HEK293 (cell line): Measurements from ENCODE around the gene FXYD5.

Source experiments
- CTCF ChIA-PET: fragments of 350-600 bp; formaldehyde crosslinking; extraction: SDS; loops from one replicate; lab custom pipeline; 2021; ENCODE audit warnings: antibody characterized with exemption; lab: Yijun Ruan, JAX
- POLR2A ChIA-PET: fragments of 300-600 bp; formaldehyde crosslinking; extraction: SDS; loops from one replicate; lab custom pipeline; 2020; ENCODE audit warnings: antibody characterized with exemption, inconsistent platforms; lab: Yijun Ruan, JAX
- H3K27ac ChIP-seq: fragments of 200-500 bp; sonication (Bioruptor generic); 2 replicates; pipeline ENCODE4 v1.5.1; 2014; ENCODE audit warnings: low read depth, low read length, control low read depth, inconsistent platforms; ENCODE audit errors: extremely low read depth
- H3K36me3 ChIP-seq, 2 experiments: fragments of 200-500 bp in 1 of 2; sonication (Bioruptor generic) in 1 of 2; 1 replicate in 1 of 2; 2 replicates in 1 of 2; pipeline ENCODE4 v1.5.1; 2014 to 2017; ENCODE audit warnings: inconsistent platforms in 2 of 2, low read length in 2 of 2; ENCODE audit not compliant: control insufficient read depth in 2 of 2, insufficient read depth in 1 of 2
- H3K4me1 ChIP-seq: fragments of 200-500 bp; sonication (Bioruptor generic); 2 replicates; pipeline ENCODE4 v1.5.1; 2014; ENCODE audit warnings: mild to moderate bottlenecking, low read length, inconsistent platforms; ENCODE audit not compliant: control insufficient read depth, insufficient read depth
- H3K4me3 ChIP-seq: 2 replicates; pipeline ENCODE4 v1.5.1; 2011; ENCODE audit warnings: low read depth, mild to moderate bottlenecking, control low read depth, low read length, moderate library complexity
- H3K9me3 ChIP-seq: fragments of 200-500 bp; sonication (Bioruptor generic); 2 replicates; pipeline ENCODE4 v1.5.1; 2014; ENCODE audit warnings: low read depth, low read length, inconsistent platforms; ENCODE audit not compliant: control insufficient read depth, insufficient read depth
- GLI4 ChIP-seq: fragments of 450-650 bp; formaldehyde crosslinking; IDR thresholded peaks from 2 replicates; pipeline ENCODE4 v1.5.1; 2016; ENCODE audit warnings: missing biosample characterization, missing genetic modification characterization
- REPIN1 ChIP-seq: fragments of 450-650 bp; formaldehyde crosslinking; IDR thresholded peaks from 2 replicates; pipeline ENCODE4 v1.5.1; 2017; ENCODE audit warnings: missing biosample characterization, missing genetic modification characterization, low read depth
- ZBTB1 ChIP-seq: fragments of 450-650 bp; formaldehyde crosslinking; IDR thresholded peaks from 2 replicates; pipeline ENCODE4 v1.5.1; 2016; ENCODE audit warnings: missing biosample characterization, missing genetic modification characterization
- ZFP37 ChIP-seq: fragments of 450-650 bp; formaldehyde crosslinking; IDR thresholded peaks from 2 replicates; pipeline ENCODE4 v1.5.1; 2016; ENCODE audit warnings: missing biosample characterization, missing genetic modification characterization
- ZNF133 ChIP-seq: fragments of 450-650 bp; formaldehyde crosslinking; IDR thresholded peaks from 2 replicates; pipeline ENCODE4 v1.5.1; 2016; ENCODE audit warnings: missing biosample characterization, missing genetic modification characterization
- ZNF146 ChIP-seq: fragments of 450-650 bp; formaldehyde crosslinking; IDR thresholded peaks from 2 replicates; pipeline ENCODE4 v1.5.1; 2016; ENCODE audit warnings: missing biosample characterization, missing genetic modification characterization
- ZNF19 ChIP-seq: fragments of 450-650 bp; formaldehyde crosslinking; IDR thresholded peaks from 2 replicates; pipeline ENCODE4; 2016; ENCODE audit warnings: missing biosample characterization, missing genetic modification characterization, low read depth
- ZNF302 ChIP-seq: fragments of 450-650 bp; formaldehyde crosslinking; IDR thresholded peaks from 2 replicates; pipeline ENCODE4 v1.5.1; 2016; ENCODE audit warnings: missing biosample characterization, missing genetic modification characterization, low read depth
- ZNF311 ChIP-seq: fragments of 450-650 bp; formaldehyde crosslinking; IDR thresholded peaks from 2 replicates; pipeline ENCODE4 v1.5.1; 2017; ENCODE audit warnings: missing biosample characterization, missing genetic modification characterization, borderline replicate concordance
- ZNF404 ChIP-seq: fragments of 450-650 bp; formaldehyde crosslinking; IDR thresholded peaks from 2 replicates; pipeline ENCODE4 v1.5.1; 2017; ENCODE audit warnings: missing biosample characterization, missing genetic modification characterization
- ZNF433 ChIP-seq: fragments of 450-650 bp; formaldehyde crosslinking; IDR thresholded peaks from 2 replicates; pipeline ENCODE4 v1.5.1; 2016; ENCODE audit warnings: missing biosample characterization, missing genetic modification characterization, low read depth
- ZNF521 ChIP-seq: fragments of 450-650 bp; formaldehyde crosslinking; IDR thresholded peaks from 2 replicates; pipeline ENCODE4 v1.5.1; 2017; ENCODE audit warnings: missing biosample characterization, mild to moderate bottlenecking, missing genetic modification characterization
- ZNF558 ChIP-seq: fragments of 450-650 bp; formaldehyde crosslinking; IDR thresholded peaks from 2 replicates; pipeline ENCODE4 v1.5.1; 2016; ENCODE audit warnings: missing biosample characterization, missing genetic modification characterization
- ZNF585B ChIP-seq: fragments of 450-650 bp; formaldehyde crosslinking; IDR thresholded peaks from 2 replicates; pipeline ENCODE4 v1.5.1; 2016; ENCODE audit warnings: missing biosample characterization, missing genetic modification characterization
- ZNF629 ChIP-seq: fragments of 450-650 bp; formaldehyde crosslinking; IDR thresholded peaks from 2 replicates; pipeline ENCODE4 v1.5.1; 2017; ENCODE audit warnings: missing biosample characterization, missing genetic modification characterization
- ZNF664 ChIP-seq: fragments of 450-650 bp; formaldehyde crosslinking; IDR thresholded peaks from 2 replicates; pipeline ENCODE4 v1.5.1; 2016; ENCODE audit warnings: missing biosample characterization, missing genetic modification characterization
- ZNF747 ChIP-seq: fragments of 450-650 bp; formaldehyde crosslinking; IDR thresholded peaks from 2 replicates; pipeline ENCODE4 v1.5.1; 2016; ENCODE audit warnings: missing biosample characterization, missing genetic modification characterization
- TF ChIP-seq, protein P1 (sequence below): fragments of 450-650 bp; formaldehyde crosslinking; IDR thresholded peaks from 2 replicates; pipeline ENCODE4 v1.5.1; 2017; ENCODE audit warnings: missing biosample characterization, missing genetic modification characterization
- TF ChIP-seq, protein P2 (sequence below): fragments of 450-650 bp; formaldehyde crosslinking; IDR thresholded peaks from 2 replicates; pipeline ENCODE4 v1.5.1; 2016; ENCODE audit warnings: missing biosample characterization, missing genetic modification characterization, borderline replicate concordance
- TF ChIP-seq, protein P3 (sequence below): fragments of 450-650 bp; formaldehyde crosslinking; IDR thresholded peaks from 2 replicates; pipeline ENCODE4 v1.5.1; 2016; ENCODE audit warnings: missing biosample characterization, missing genetic modification characterization
- TF ChIP-seq, protein P4 (sequence below): fragments of 450-650 bp; formaldehyde crosslinking; IDR thresholded peaks from 2 replicates; pipeline ENCODE4 v1.5.1; 2017; ENCODE audit warnings: missing biosample characterization, missing genetic modification characterization

Gene FXYD5

DNA sequence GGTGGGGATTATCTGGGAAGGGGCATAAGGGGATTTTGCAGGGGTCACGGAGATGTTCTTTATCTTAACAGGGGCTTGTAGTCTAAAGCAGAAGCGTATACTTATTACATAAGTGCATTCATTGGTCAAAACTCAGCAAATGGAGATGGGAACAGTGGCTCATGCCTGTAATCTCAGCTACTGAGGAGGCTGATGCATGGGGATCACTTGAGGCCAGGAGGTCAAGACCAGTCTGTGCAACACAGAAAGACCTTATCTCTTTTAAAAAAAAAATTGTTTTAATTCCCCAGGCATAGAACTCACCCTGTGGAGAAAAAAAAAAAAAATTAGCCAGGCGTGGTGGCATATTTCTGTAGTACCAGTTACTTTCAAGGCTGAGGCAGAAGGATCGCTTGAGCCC, 55.1 kb downstream of the FXYD5 start:
- TF ChIP-seq REPIN1 (tag by site-specific recombination) (no peak), ZNF747 (tag by site-specific recombination) (no peak), ZNF585B (tag by site-specific recombination) (no peak), GLI4 (tag by site-specific recombination) (no peak), ZNF302 (tag by site-specific recombination) (no peak), ZNF404 (tag by site-specific recombination) (no peak), ZNF558 (tag by site-specific recombination) (no peak), ZNF146 (tag by site-specific recombination) (no peak), ZNF133 (tag by site-specific recombination) (no peak), ZNF521 (tag by site-specific recombination) (no peak), ZFP37 (tag by site-specific recombination) (no peak), ZBTB1 (tag by site-specific recombination) (no peak), ZNF19 (tag by site-specific recombination) (no peak)
- TF ChIP-seq, protein P1, sequence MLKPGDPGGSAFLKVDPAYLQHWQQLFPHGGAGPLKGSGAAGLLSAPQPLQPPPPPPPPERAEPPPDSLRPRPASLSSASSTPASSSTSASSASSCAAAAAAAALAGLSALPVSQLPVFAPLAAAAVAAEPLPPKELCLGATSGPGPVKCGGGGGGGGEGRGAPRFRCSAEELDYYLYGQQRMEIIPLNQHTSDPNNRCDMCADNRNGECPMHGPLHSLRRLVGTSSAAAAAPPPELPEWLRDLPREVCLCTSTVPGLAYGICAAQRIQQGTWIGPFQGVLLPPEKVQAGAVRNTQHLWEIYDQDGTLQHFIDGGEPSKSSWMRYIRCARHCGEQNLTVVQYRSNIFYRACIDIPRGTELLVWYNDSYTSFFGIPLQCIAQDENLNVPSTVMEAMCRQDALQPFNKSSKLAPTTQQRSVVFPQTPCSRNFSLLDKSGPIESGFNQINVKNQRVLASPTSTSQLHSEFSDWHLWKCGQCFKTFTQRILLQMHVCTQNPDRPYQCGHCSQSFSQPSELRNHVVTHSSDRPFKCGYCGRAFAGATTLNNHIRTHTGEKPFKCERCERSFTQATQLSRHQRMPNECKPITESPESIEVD (tag by site-specific recombination), result no peak
- TF ChIP-seq, protein P2, sequence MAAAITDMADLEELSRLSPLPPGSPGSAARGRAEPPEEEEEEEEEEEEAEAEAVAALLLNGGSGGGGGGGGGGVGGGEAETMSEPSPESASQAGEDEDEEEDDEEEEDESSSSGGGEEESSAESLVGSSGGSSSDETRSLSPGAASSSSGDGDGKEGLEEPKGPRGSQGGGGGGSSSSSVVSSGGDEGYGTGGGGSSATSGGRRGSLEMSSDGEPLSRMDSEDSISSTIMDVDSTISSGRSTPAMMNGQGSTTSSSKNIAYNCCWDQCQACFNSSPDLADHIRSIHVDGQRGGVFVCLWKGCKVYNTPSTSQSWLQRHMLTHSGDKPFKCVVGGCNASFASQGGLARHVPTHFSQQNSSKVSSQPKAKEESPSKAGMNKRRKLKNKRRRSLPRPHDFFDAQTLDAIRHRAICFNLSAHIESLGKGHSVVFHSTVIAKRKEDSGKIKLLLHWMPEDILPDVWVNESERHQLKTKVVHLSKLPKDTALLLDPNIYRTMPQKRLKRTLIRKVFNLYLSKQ, result no peak
- TF ChIP-seq, protein P3, sequence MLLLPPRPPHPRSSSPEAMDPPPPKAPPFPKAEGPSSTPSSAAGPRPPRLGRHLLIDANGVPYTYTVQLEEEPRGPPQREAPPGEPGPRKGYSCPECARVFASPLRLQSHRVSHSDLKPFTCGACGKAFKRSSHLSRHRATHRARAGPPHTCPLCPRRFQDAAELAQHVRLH, result no peak
- Histone ChIP-seq H3K4me3 (no peak overlapping the region), H3K4me1 (peaks cover 10% of the 10 kb centered on the region), H3K27ac (no peak overlapping the region), H3K36me3 (peaks cover 0 to 5% of the 10 kb centered on the region in 2 experiments; a peak in 1 of 3 replicates), H3K9me3 (no peaks in the 10 kb centered on the region)
- ChIA-PET POLR2A (no interaction called here), CTCF (interaction anchor here (0.7 kb wide), 2 partner anchors 60 to 385 kb away, joined by 3 to 4 read pairs; no protein-coding TSS in a partner anchor)

DNA sequence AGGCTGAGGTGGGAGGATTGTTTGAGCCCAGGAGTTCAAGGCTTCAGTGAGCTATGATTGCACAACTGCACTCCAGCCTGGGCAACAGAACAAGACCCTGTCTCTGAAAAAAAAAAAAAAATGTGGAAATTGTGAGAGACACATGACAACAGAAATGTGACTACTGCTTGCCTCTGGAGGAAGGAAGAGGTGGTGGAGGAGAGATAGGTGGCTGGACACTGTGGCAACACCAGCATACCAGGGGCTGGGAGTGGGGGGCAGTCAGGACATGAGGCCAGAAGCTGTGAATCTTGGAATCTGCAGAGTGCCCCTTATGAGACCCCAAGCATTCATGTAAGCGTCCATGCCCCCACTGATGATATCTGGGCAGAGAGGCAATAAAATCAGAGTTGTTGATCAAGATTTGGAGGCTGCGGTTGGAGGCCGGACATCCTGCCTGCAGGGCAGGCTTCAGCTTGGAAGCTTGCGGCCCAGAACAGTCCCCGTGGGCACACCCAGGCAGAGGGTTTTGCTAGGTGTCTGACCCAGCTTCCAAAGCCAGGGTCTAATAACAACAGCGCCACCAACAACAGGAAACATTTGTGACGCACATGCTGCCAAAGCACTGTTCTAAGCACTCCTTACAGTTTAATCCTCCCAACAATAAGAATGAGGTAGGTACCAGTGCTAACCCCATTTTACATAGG, 57.2 kb downstream of the FXYD5 start:
- H3K4me3 ChIP-seq, result no peak overlapping the region
- H3K4me1 ChIP-seq, result peaks cover 10% of the 10 kb centered on the region
- no peak overlapping the region for H3K27ac ChIP-seq

More for the DNA sequence above, 57.2 kb downstream of the FXYD5 start:
- CTCF ChIA-PET, result interaction anchor here (0.5 to 1.1 kb wide), 5 partner anchors 8 to 806 kb away, joined by 3 to 6 read pairs (median 3); no protein-coding TSS in a partner anchor
- POLR2A ChIA-PET, result no interaction called here
- H3K9me3 ChIP-seq, result peaks cover under 1% of the 10 kb centered on the region
- no peak for TF ChIP-seq ZNF664 (tag by site-specific recombination)
- no peak for TF ChIP-seq ZNF433
- no peak for TF ChIP-seq ZNF629 (tag by site-specific recombination)
- TF ChIP-seq, protein P4, sequence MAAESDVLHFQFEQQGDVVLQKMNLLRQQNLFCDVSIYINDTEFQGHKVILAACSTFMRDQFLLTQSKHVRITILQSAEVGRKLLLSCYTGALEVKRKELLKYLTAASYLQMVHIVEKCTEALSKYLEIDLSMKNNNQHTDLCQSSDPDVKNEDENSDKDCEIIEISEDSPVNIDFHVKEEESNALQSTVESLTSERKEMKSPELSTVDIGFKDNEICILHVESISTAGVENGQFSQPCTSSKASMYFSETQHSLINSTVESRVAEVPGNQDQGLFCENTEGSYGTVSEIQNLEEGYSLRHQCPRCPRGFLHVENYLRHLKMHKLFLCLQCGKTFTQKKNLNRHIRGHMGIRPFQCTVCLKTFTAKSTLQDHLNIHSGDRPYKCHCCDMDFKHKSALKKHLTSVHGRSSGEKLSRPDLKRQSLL, result no peak
- TF ChIP-seq ZNF311 (tag by site-specific recombination), result no peak
- peaks cover 0 to 5% of the 10 kb centered on the region in 2 experiments; a peak in 1 of 3 replicates for H3K36me3 ChIP-seq
